Activated CD4-positive, alpha-beta T cell treated with anti-CD3 and anti-CD28 coated beads, Interleukin-2, amount 50 U/mL, for 1 hour (primary cell): ENCODE results near the gene HAGH.

Experiments used
- DNase-seq: peaks from one replicate; pipeline ENCODE4 v3.0.0-alpha.2; 2020

HAGH gene

GRCh38 chr16:1786242-1787055, 40.2 kb downstream of the HAGH start:
- DNase-seq: no peak

GRCh38 chr16:1785846-1786170, 40.8 kb downstream of the HAGH start:
- DNase-seq: no peak

GRCh38 chr16:1784977-1785845, 41.4 kb downstream of the HAGH start:
- DNase-seq: no peak

GRCh38 chr16:1782408-1783264, 44.0 kb downstream of the HAGH start, which contains the start of the genes NUBP2 and SPSB3:
TSS of gene NUBP2 (plus strand) at chr16:1782960. CDS start at chr16:1783021, 61 bp downstream.
TSS of gene SPSB3 (minus strand) at chr16:1782571. CDS start at chr16:1781483, 1,088 bp downstream.
- peak; percentile 97 for DNase-seq

GRCh38 chr16:1781758-1782407, 44.7 kb downstream of the HAGH start:
- DNase-seq: peak; percentile 26

DNA sequence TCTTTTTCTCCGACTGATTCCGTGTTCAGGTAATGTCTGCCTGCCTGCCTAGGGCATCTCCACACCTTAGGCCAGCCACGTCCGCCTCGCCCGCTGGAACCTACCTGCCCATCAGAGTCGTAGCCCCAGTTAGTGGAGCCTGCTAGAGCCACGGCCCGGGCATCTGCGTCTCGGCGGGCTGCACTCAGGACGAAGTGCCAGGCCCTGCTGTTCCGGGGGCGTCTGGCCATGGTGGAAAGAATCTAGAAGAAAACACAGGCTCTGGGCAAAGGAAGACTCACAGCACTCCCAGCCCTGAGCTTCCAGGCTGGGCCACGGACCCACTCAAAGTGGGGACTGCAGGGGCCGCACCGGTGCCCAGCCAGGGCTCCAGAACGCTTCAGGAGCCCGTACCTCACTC, 45.4 kb downstream of the HAGH start:
- DNase-seq: no peak

GRCh38 chr16:1780677-1781072, 46.0 kb downstream of the HAGH start:
- DNase-seq: no peak

GRCh38 chr16:1779741-1780676, 46.6 kb downstream of the HAGH start:
- no peak for DNase-seq

DNA sequence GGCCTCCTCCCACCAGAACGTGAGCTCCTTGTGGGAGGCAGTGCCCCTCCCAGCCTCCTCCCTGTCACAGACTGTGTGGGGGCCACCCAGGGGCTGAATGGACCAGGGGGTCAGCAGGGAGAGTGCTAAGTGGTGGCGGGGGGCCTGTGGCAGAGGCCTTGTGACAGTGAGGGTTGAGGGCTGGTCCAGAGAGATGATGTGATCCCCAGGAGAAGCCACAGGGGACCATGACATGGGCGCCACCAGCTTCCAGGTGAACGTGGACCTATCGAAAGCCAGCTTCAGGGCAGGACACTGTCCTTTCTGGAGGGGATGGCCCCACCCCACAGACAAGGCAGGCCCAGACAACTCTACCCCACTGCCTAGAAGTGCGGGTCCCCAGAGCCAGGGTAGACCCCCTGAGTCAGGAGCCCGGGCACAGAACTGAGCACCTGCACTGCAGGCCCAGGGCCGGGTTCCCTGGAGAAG, 47.4 kb downstream of the HAGH start:
- DNase-seq: no peak

- DNase-seq: no peak
These were observed 48.1 kb downstream of the HAGH start for GRCh38 chr16:1778200-1779179.

DNA sequence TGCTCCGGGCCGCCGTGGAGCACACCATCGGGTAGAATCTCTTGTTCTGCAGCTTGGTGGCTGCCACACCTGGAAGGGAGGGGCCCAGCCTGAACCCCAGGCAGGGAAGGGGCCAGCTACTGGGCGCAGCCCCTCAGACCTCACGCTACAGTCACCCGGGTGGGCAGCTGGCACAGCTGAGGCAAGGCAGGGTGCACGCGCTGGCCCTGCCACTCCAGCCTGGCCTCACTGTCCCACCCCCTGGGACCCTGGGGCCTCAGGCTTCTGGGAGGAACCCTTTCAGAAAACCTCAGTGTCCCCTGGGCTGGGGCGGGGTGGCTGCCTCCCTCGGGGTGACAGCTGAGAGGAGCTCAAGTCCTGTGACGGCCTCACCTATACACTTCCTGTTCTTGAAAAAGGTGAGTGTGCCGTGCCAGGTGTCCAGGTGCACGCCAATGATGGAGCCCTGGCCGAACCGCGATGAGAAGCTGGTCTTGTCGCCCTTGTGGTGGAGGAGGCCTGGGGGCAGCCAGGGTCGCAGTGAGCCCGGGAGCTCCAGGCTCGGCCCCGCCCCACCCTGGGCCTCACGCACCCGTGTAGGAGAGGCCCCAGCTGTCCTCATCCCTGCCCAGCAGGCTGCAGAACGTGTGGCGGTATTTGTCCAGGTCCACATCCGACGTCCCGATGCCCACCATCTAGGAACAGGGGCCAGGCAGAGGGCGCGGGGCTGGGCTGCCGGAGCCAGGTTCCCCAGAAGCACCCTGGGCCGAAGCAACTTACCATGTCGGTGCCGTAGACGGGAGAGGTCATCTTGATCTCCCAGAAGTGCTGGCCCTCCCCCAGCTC, 49.0 kb downstream of the HAGH start:
- no peak for DNase-seq

- no peak for DNase-seq
These were observed 49.6 kb downstream of the HAGH start for GRCh38 chr16:1776991-1777374.

DNA sequence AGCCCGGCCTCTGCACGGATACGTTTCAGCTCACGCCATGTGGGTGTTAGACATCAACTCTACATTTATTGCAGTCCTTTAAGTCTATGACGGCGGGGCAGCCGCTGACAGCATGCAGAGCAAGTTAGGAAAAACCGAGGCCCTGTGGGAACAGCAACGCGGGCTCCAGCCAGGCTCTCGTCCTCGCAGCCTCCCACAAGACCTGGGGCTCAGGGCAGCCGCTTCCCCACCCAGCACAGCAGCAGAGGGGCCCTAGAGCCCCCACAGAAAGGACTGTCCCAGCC, 50.0 kb downstream of the HAGH start:
- DNase-seq: no peak

DNA sequence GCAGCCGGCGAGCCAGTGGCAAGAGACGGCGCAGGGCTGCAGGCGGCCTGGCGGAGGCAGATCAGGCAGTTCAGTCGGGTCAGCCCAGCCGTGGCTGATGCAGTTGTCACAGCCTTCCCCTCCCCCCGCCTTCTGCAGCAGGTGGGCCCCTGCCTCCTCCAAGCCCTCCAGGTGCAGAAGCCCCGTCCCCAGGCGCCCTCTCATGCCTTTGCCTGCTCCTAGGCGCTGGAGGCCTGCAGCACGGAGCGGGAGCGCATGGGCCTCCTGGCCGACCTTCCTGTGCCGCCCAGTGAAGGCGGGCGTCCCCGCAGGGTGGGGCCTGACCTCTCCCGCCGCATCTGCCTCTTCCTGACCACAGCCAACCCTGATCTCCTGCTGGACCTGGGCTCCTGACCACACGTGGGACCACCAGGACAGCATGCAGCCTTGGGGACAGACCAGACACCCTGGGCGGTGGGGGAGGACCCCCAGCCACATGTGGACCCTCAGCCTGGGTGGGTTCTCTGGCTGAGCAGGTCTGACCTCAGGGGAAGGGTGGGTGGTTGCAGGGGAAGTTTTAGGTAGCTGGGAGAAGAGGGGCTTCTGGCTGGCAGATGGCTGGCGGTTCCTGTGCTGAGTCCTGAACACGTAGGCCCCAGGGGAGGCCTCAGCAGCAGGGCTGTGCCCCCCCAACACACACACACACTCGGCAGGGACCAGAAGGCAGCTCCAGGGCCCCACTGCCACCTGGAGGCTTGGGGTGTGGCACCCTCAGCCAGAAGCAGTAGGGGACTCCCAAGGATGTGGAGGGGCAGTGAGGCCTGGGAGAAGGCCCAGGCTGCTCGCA, 50.6 kb downstream of the HAGH start:
- DNase-seq: no peak

DNA sequence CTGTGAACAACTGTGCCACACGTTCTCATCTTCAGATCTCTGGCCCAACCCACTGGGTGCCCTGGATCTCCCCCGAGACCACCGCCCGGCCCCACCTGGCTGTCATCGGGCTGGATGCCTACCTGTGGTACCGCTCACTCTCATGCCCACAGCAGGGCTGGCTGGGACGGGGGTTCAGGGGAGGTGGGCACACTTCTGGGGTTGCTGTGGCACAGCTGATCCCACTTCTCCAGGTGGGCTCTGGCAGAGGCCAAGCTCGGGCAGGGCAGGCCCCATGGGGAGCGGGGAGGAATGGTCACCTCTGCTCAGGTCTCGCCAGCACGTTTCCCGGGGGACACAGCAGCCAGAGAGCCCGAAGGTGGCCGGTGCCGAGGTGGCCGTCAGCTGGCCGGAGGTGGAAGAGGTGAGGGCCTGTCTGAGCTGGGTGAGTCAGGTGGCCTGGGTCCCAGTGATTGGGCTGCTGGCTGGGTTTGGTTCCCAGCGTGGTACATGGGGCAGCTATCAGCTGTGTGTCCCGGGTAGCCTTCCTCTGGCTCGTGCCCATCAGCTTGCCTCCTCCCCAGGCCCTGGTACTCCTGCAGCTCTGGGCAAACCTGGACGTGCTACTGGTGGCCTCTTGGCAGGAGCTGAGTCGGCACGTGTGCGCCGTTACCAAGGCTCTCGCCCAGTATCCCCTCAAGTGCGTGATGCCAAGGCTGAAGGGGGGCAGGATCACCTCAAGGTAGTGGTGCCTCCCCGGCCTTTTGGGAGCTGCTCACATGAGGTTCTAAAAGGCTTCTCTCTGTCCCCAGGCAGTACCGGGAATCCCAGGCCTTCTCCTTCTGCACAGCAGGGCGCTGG, 51.4 kb downstream of the HAGH start:
- DNase-seq: no peak

- DNase-seq: no peak
These were observed 52.2 kb downstream of the HAGH start for GRCh38 chr16:1774448-1774780.

DNA sequence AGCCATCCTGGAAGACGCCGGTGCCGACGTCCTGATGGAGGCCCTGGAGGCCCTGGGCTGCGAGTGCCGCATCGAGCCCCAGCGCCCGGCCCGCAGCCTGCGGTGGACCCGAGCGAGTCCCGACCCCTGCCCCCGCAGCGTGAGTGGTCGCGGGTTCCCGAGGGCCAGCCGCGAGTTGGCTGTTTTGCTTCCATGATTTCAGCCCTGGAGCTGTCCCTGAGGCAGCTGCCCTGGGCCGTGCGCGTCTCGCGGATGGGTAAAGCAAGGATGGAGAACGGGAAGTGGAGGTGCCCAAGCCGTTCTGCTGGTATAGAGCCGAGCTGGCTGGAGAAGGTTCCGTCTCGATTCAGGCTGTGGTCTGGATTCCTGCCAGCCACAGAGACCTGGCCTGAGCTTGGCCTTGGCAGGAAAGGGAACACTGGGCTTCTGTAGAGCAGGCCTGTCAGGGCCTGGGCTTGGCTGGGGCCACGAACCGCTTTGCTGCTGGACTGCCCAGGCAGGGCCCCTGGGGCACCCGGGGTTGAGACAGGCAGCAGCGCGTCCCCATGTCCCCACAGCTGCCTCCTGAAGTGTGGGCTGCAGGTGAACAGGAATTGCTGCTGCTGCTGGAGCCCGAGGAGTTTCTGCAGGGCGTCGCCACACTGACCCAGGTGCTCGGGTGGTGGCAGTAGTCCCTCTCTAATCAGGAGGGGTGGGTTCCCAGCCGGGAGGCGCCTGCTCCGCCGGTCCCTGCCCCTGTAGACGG, 52.8 kb downstream of the HAGH start:
- DNase-seq: no peak
